Fibroblast of pulmonary artery (primary cell): ENCODE data around the gene ZNF730.
"Not testable (repeated sequence)": the region's sequence is repeated elsewhere in the genome, so short reads cannot be mapped to it uniquely, and the experiment has no call there.

Experiments
- DNase-seq: peaks from one replicate; pipeline ENCODE4 v3.0.0-alpha.2; 2010; ENCODE audit warnings: low read depth
- H3K4me3 ChIP-seq: replicated peaks from 2 replicates; pipeline ENCODE4 v1.5.1; 2011; ENCODE audit warnings: low read depth, mild to moderate bottlenecking, control low read depth, low read length, moderate library complexity
- CTCF ChIP-seq: IDR thresholded peaks from 2 replicates; pipeline ENCODE4 v1.5.1; 2011; ENCODE audit warnings: mild to moderate bottlenecking, control low read depth, low read length, inconsistent platforms; ENCODE audit errors: missing control alignments

Gene ZNF730

GRCh38 chr19:23098286-23098685, 18.5 kb upstream of the ZNF730 start:
- DNase-seq = no peak
- TF ChIP-seq CTCF = no peak
- no peak overlapping the region for H3K4me3 ChIP-seq

- H3K4me3 ChIP-seq = no peak overlapping the region
- DNase-seq = no peak
- no peak for TF ChIP-seq CTCF
These were observed 17.8 kb upstream of the ZNF730 start for GRCh38 chr19:23098988-23099387.

GRCh38 chr19:23099966-23100365, 16.9 kb upstream of the ZNF730 start:
- no peak overlapping the region for H3K4me3 ChIP-seq
- no peak for TF ChIP-seq CTCF
- DNase-seq = no peak

GRCh38 chr19:23101241-23101640, 15.6 kb upstream of the ZNF730 start:
- no peak for DNase-seq
- no peak for TF ChIP-seq CTCF
- no peak overlapping the region for H3K4me3 ChIP-seq

GRCh38 chr19:23118400-23118799, 1.6 kb downstream of the ZNF730 start:
- DNase-seq = no peak
- no peak for TF ChIP-seq CTCF
- no peak overlapping the region for H3K4me3 ChIP-seq

- H3K4me3 ChIP-seq, DNase-seq: not testable (repeated sequence)
These were observed 17.4 kb downstream of the ZNF730 start for GRCh38 chr19:23134211-23134610.

GRCh38 chr19:23145617-23146415, 29.0 kb downstream of the ZNF730 start:
- H3K4me3 ChIP-seq = no peak overlapping the region
- no peak for TF ChIP-seq CTCF
- no peak for DNase-seq
